ENCODE results near the gene JUP.

JUP gene

DNA sequence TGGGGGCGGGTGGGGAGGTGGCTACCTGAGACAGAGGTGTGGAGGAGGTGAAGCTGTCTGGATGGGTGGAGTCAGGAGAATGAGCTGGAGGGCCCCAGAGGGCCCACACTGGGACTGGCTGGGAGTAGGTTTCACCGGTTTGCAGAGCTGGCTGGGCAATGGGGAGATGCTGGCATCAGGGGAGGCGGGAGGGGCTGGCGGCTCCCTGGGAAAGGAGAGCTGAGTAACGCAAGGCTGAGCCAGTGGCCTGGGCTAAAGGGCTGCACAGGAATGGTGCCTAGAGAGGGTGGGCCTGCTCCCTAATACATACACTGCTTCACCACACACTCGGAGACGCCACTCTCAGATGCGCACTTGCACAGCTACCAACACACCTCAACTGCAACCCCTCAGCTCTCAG, 12.9 kb upstream of the JUP start:
- TF ChIP-seq POLR2A (IDR thresholded peaks at IDR 0.05; ENCODE audit: low read length) (no peak), GATA1 (IDR thresholded peaks at IDR 0.05; ENCODE audit: low read depth, low read length) (no peak)
- DNase-seq, result no peak

- no peak for TF ChIP-seq POLR2A (IDR thresholded peaks at IDR 0.05; ENCODE audit: low read length)
- no peak for TF ChIP-seq GATA1 (IDR thresholded peaks at IDR 0.05; ENCODE audit: low read depth, low read length)
- DNase-seq, result no peak
Observed at GRCh38 chr17:41797377-41797776, 10.9 kb upstream of the JUP start.

DNA sequence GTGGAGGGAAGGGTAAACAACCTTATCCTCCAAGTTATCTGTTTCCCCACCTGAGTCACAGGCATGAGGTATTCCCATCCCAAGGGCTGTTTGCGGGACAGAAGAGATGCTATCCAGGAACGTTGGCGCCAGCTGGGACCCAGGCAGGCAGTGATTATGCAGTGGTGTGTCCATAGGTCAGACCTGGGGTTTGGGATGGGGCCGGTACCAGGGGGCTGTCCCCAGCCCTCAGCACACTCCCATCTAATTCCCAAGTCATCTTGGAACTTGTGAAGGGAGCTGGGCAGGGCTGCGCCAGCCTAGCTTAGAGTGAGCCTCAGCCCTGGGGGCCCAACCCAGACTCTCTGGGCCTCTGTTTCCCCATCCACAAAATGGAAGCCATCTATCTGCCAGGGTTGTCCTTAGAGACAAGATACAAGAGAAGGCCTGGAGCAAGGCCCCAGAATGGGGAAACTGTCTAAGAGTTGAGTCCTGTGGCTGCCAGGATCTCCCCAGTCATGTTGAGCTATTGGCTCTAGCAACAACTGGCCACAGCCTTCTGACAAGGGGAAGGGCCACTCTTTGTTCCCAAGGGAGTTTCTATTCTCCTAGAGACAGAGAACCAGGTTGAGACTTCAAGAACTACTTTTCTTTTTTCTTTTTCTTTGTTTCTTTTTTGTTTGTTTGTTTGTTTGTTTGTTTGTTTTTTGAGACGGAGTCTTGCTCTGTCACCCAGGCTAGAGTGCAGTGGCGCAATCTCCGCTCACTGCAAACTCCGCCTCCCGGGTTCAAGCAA, 9.8 kb upstream of the JUP start:
- TF ChIP-seq POLR2A (IDR thresholded peaks at IDR 0.05; ENCODE audit: low read length) (no peak), GATA1 (IDR thresholded peaks at IDR 0.05; ENCODE audit: low read depth, low read length) (no peak)
- no peak for DNase-seq

DNA sequence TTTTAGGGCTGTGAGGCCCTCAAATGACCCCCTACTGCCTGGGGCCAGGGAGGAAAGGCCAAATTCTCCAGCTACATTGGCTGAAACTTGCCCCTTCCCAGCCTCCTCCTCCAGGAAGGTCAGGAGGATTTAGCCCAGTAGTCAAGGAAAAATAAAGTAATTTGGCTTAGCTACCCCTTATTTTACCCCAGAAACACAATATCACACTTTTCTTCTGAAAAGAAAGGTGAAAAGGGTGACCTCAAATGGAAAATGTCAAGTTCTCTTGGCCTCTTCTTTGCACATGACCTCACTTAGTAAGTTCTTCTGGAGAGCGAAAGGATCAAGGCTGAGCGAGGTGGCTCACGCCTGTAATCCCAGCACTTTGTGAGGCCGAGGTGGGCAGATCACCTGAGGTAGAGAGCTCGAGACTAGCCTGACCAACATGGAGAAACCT, 8.0 kb upstream of the JUP start:
- no peak for DNase-seq
- TF ChIP-seq GATA1 (IDR thresholded peaks at IDR 0.05; ENCODE audit: low read depth, low read length) (no peak), POLR2A (IDR thresholded peaks at IDR 0.05; ENCODE audit: low read length) (no peak)

DNA sequence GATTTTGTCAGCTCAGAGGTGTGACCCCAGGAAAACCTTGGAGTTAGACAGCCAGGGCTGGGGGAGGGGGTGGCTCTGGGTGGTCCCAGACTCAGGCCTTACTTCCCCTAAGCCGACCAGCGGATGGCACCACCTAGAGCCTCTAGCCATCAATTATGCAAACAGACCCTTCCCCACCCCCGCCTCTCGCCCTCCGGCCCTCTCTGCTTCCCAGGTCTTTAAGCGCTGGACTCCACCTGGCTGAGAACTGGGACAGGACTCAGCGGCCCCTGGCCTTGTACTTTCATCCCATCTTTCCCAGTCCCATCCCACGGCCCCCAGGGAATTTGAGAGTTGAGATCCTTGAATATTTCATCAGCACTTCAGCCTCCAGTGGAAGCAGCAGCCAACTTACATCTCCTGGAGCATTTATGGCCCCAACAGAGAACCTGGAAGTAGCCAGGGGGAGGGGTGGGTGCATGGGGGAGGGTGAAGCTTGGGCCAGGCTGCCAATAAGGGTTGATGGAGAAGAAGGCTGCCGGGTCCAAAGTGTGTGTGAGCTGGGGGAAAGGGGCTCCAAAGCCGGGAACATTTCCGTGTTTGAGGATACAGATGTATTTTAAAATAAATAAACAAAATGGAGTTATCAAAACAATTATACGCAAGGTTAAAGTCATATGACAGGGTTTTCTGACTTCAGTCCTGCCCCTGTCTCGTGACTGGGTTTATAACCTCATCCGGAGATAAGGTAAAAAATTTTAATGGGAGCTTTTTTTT, 7.5 kb upstream of the JUP start:
- no peak for TF ChIP-seq POLR2A (IDR thresholded peaks at IDR 0.05; ENCODE audit: low read length)
- no peak for TF ChIP-seq GATA1 (IDR thresholded peaks at IDR 0.05; ENCODE audit: low read depth, low read length)
- DNase-seq, result peak; percentile 24 to 49

- peak in 1 of 2 experiments; percentile 29 for DNase-seq
- TF ChIP-seq POLR2A (IDR thresholded peaks at IDR 0.05; ENCODE audit: low read length) (no peak), GATA1 (IDR thresholded peaks at IDR 0.05; ENCODE audit: low read depth, low read length) (no peak)
Observed at GRCh38 chr17:41792845-41793783, 6.6 kb upstream of the JUP start.

GRCh38 chr17:41787021-41787418, 509 bp upstream of the JUP start:
- TF ChIP-seq GATA1 (IDR thresholded peaks at IDR 0.05; ENCODE audit: low read depth, low read length) (no peak), POLR2A (IDR thresholded peaks at IDR 0.05; ENCODE audit: low read length) (no peak)

GRCh38 chr17:41785859-41786226, 668 bp downstream of the JUP start:
- no peak for TF ChIP-seq GATA1 (IDR thresholded peaks at IDR 0.05; ENCODE audit: low read depth, low read length)
- no peak for TF ChIP-seq POLR2A (IDR thresholded peaks at IDR 0.05; ENCODE audit: low read length)
- DNase-seq, result peak; percentile 50 to 60

More at GRCh38 chr17:41787021-41787418, 509 bp upstream of the JUP start:
- no peak for DNase-seq

GRCh38 chr17:41785091-41785858, 1.2 kb downstream of the JUP start:
- no peak for TF ChIP-seq POLR2A (IDR thresholded peaks at IDR 0.05; ENCODE audit: low read length)
- no peak for TF ChIP-seq GATA1 (IDR thresholded peaks at IDR 0.05; ENCODE audit: low read depth, low read length)
- DNase-seq, result no peak

- TF ChIP-seq GATA1 (IDR thresholded peaks at IDR 0.05; ENCODE audit: low read depth, low read length) (no peak), POLR2A (IDR thresholded peaks at IDR 0.05; ENCODE audit: low read length) (no peak)
- DNase-seq, result peak; percentile 27 to 43
Observed at GRCh38 chr17:41784207-41784744, 2.2 kb downstream of the JUP start.

GRCh38 chr17:41782142-41782541, 4.4 kb downstream of the JUP start:
- no peak for DNase-seq
- no peak for TF ChIP-seq GATA1 (IDR thresholded peaks at IDR 0.05; ENCODE audit: low read depth, low read length)
- no peak for TF ChIP-seq POLR2A (IDR thresholded peaks at IDR 0.05; ENCODE audit: low read length)

DNA sequence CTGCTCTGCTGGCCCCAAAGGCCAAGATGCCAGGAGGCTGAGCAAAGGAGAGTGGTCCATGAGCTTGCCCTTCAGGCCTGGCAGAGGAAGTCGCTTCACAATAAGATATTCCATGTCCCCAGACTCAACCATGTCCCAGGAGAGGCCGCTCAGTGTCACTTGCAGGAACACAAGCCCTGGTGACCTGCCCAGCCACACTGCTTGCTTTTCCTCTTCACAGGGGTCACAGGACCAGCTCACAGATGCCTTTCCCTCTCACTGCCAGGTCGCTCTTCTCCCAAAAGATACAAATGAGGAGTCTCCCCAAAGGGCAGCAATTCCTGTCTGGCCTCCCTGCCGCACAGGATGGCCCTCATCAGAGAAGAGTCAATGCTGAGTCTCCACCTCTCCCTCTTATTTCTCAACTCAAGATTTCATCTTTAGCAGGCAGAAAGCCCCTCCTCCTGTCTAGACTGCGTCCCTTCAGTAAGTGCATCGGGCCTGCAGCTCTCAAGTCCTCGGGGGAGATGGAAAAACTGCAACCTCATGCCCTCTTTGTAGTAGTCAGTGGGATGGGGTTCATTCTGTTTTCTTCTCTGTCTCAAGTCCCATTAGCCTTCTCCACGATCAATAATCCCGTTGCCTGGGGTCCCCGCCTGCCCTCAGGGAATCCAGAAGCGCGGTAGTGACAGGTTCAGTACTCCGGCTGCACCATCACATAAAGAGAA, 5.0 kb downstream of the JUP start:
- no peak for TF ChIP-seq GATA1 (IDR thresholded peaks at IDR 0.05; ENCODE audit: low read depth, low read length)
- TF ChIP-seq POLR2A (IDR thresholded peaks at IDR 0.05; ENCODE audit: low read length), result no peak
- DNase-seq, result no peak
